ENCODE measurements around the gene MYBPC3. TPM values are rescaled to one million over a fixed set of nuclear protein-coding genes. Genes with fewer than 3 reads are reported as not detected.

Gene MYBPC3
- total RNA-seq, 2 donors from 2014 or later: 797 to 1,210 TPM

- H3K27ac ChIP-seq: peak overlapping the region; percentile 56 to 84
- peaks cover 0 to 37% of the 10 kb centered on the region in 2 donors for H3K4me1 ChIP-seq
- no peak for DNase-seq (ENCODE audit: low spot score)
Observed at GRCh38 chr11:47396049-47396320, 43.5 kb upstream of the MYBPC3 start.

GRCh38 chr11:47395223-47396048, 42.9 kb upstream of the MYBPC3 start:
- DNase-seq (ENCODE audit: low spot score): no peak
- no peaks in the 10 kb centered on the region for H3K27me3 ChIP-seq
- peaks cover 0 to 31% of the 10 kb centered on the region in 2 donors for H3K4me1 ChIP-seq
- peak overlapping the region; percentile 56 to 84 for H3K27ac ChIP-seq
- H3K36me3 ChIP-seq: no peaks in the 10 kb centered on the region
- H3K9me3 ChIP-seq: no peaks in the 10 kb centered on the region
- no peak for TF ChIP-seq CTCF (IDR thresholded peaks at IDR 0.05)
- no peak overlapping the region for H3K4me3 ChIP-seq

More at GRCh38 chr11:47396049-47396320, 43.5 kb upstream of the MYBPC3 start:
- Histone ChIP-seq H3K27me3 (no peaks in the 10 kb centered on the region), H3K9me3 (no peaks in the 10 kb centered on the region), H3K36me3 (no peaks in the 10 kb centered on the region), H3K4me3 (no peak overlapping the region)
- no peak for TF ChIP-seq CTCF (IDR thresholded peaks at IDR 0.05)

DNA sequence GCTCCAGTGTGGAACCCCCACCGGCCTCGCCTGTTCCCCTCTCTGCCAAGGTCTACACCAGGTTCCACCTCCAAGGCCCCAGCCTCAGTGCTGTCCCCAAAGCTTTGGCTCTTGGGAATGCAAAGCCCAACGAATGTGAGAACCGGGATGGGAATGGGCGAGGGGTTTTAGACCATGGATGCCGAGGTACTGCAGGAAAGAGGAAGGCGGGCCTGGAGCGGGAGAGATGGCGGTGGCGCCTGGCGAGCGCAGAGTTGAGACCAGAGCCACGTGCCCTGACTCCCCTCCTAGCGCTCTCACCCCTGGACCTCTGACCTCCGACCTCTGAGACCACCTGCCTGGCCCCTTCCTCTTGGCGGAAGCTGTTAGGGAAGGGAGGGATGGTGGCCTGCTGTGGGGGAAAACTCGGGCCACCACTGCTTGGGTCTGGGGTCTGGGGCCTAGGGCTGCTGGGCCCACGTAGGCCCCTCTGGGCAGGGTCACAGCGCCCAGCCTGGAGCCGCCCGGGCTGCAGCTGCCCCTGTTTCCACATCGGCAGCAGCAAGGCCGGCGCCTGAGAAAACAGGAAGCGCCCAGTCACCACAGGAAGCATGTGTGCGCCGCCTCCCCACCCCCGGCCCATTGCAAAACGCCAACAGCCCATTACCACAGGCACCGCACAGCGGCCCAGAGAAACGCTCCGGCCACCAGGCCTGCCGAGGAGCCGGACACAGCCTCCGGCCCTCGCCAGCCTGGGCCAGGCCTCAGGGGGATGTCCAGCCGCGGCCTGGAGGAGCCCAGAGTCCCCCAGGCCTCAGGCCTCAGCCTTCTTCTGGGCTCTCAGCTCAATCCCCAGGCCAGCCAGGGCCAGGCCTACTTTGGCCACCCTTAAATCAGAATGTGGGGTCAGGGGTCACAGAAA, 42.1 kb upstream of the MYBPC3 start:
- H3K36me3 ChIP-seq: no peaks in the 10 kb centered on the region

DNA sequence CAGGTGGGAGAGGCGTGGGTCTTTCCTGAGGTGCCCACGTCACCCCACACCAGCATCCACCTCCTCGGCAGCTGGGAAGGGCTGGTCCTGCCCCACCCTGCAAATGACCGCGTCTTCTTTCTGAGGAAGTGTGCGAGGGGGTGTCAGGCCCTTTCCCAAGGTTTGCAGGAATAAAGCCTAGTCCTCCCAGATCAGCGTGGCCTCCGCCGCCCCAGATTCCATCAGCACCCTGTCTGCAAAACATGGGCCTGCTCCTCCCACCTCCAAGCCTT, 41.5 kb upstream of the MYBPC3 start:
- Histone ChIP-seq H3K27me3 (no peaks in the 10 kb centered on the region), H3K4me1 (peaks cover 0 to 21% of the 10 kb centered on the region in 2 donors), H3K27ac (peak overlapping the region; percentile 56 to 84), H3K36me3 (no peaks in the 10 kb centered on the region), H3K4me3 (no peak overlapping the region), H3K9me3 (no peaks in the 10 kb centered on the region)
- no peak for TF ChIP-seq CTCF (IDR thresholded peaks at IDR 0.05)
- no peak for DNase-seq (ENCODE audit: low spot score)

More for the DNA sequence above, 42.1 kb upstream of the MYBPC3 start:
- no peak for DNase-seq (ENCODE audit: low spot score)
- peak overlapping the region; percentile 56 to 84 for H3K27ac ChIP-seq
- no peak for TF ChIP-seq CTCF (IDR thresholded peaks at IDR 0.05)
- H3K9me3 ChIP-seq: no peaks in the 10 kb centered on the region
- H3K27me3 ChIP-seq: no peaks in the 10 kb centered on the region
- H3K4me3 ChIP-seq: no peak overlapping the region
- peaks cover 0 to 23% of the 10 kb centered on the region in 2 donors for H3K4me1 ChIP-seq

- H3K36me3 ChIP-seq: no peaks in the 10 kb centered on the region
- H3K4me1 ChIP-seq: peaks cover 0 to 21% of the 10 kb centered on the region in 2 donors
- no peak for TF ChIP-seq CTCF (IDR thresholded peaks at IDR 0.05)
- H3K27ac ChIP-seq: peak overlapping the region; percentile 56 to 84
- DNase-seq (ENCODE audit: low spot score): no peak
- no peak overlapping the region for H3K4me3 ChIP-seq
- no peaks in the 10 kb centered on the region for H3K9me3 ChIP-seq
- no peaks in the 10 kb centered on the region for H3K27me3 ChIP-seq
Observed at GRCh38 chr11:47393163-47394049, 40.9 kb upstream of the MYBPC3 start.

All from right atrium auricular region (tissue), 2 donors.